Esophagus (tissue), 2 donors: Measurements from ENCODE around the gene KDELR1. TPM values are rescaled to one million over a fixed set of nuclear protein-coding genes. Genes with fewer than 3 reads are reported as not detected.
A peak's percentile ranks its signal among the peaks of the same experiment; 100 is the strongest.
"Not testable (repeated sequence)": the region's sequence is repeated elsewhere in the genome, so short reads cannot be mapped to it uniquely, and the experiment has no call there.

Experiments
- H3K27ac ChIP-seq, 2 donors: one replicate each; pipeline ENCODE4 v1.5.1; 2013; ENCODE audit warnings: low read depth in 2 of 2, mild to moderate bottlenecking in 2 of 2, inconsistent platforms in 1 of 2, low read length in 1 of 2, moderate library complexity in 1 of 2
- H3K27me3 ChIP-seq, 2 donors: one replicate each; pipeline ENCODE4 v1.6.1; 2013; ENCODE audit warnings: low read length in 2 of 2, control low read depth in 1 of 2, mild to moderate bottlenecking in 1 of 2; ENCODE audit not compliant: insufficient read depth in 2 of 2, control insufficient read depth in 1 of 2
- H3K36me3 ChIP-seq, 2 donors: one replicate each; pipeline ENCODE4 v1.6.1; 2013; ENCODE audit warnings: low read length in 1 of 2; ENCODE audit not compliant: control insufficient read depth in 2 of 2, insufficient read depth in 2 of 2
- H3K4me1 ChIP-seq, 2 donors: one replicate each; pipeline ENCODE4 v1.6.1; 2013; ENCODE audit warnings: low read length in 1 of 2; ENCODE audit not compliant: control insufficient read depth in 2 of 2, insufficient read depth in 2 of 2
- H3K4me3 ChIP-seq, 2 donors: one replicate each; pipeline ENCODE4 v1.5.1; 2013; ENCODE audit warnings: low read length in 2 of 2, mild to moderate bottlenecking in 2 of 2, low read depth in 1 of 2, moderate library complexity in 1 of 2
- H3K9me3 ChIP-seq, 2 donors: one replicate each; pipeline ENCODE4 v1.6.1; 2013; ENCODE audit warnings: mild to moderate bottlenecking in 2 of 2, low read depth in 1 of 2, low read length in 1 of 2, moderate library complexity in 1 of 2; ENCODE audit not compliant: control insufficient read depth in 2 of 2, insufficient read depth in 1 of 2
- WGBS, 2 donors: extraction: QIAGEN DNeasy Blood & Tissue Kit; methylation state at CpG; one replicate each; pipeline ENCODE4 v1.1.7; 2013; 5-methylcytosine and 5-hydroxymethylcytosine counted together
- polyA plus RNA-seq, 2 donors: library from polyadenylated mRNA; stranded (reverse); fragments of 200-250 nt; gene quantifications; one replicate each; pipeline ENCODE4 v1.2.3, GENCODE V29; 2013
- donor health status: healthy with polysubstance abuse.
- donor health status: Bipolar disorder and iron deficiency.

KDELR1 gene
- polyA plus RNA-seq, 2 donors = 62.7 to 70.2 TPM

GRCh38 chr19:48373567-48373966 is 17.8 kb downstream of the KDELR1 start:
- peaks cover 0 to 3% of the 10 kb centered on the region in 2 donors for H3K9me3 ChIP-seq
- H3K4me1 ChIP-seq = no peaks in the 10 kb centered on the region
- H3K27ac ChIP-seq = no peak overlapping the region
- no peak overlapping the region for H3K4me3 ChIP-seq
- no peaks in the 10 kb centered on the region for H3K36me3 ChIP-seq
- 89 to 92% methylated on average over 11 of the region's 11 CpGs for WGBS, 2 donors
- no peaks in the 10 kb centered on the region for H3K27me3 ChIP-seq

- WGBS, 2 donors = 39 to 50% methylated on average over 4 of the region's 4 CpGs
- H3K4me1 ChIP-seq = no peaks in the 10 kb centered on the region
- no peaks in the 10 kb centered on the region for H3K27me3 ChIP-seq
- H3K9me3 ChIP-seq = peaks cover 0 to 3% of the 10 kb centered on the region in 2 donors
- no peak overlapping the region for H3K4me3 ChIP-seq
- no peak overlapping the region for H3K27ac ChIP-seq
- H3K36me3 ChIP-seq = no peaks in the 10 kb centered on the region
Observed at GRCh38 chr19:48372904-48373303, 18.4 kb downstream of the KDELR1 start.

DNA sequence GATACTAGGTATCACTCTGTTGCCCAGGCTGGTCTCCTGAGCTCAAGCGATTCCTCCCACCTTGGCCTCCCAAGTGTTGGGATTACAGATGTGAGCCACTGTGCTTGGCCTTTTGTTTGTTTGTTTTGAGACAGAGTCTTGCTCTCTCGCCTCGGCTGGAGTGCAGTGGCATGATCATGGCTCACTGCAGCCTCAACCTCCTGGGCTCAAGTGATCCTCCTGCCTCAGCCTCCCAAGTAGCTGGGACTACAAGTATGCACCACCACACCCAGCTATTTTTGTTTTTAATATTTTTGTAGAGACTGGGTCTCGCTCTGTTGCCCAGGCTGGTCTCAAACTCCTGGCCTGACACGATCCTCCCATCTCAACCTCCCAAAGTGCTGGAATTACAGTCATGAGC is 19.6 kb downstream of the KDELR1 start:
- not testable (repeated sequence) for H3K27me3 ChIP-seq, H3K4me3 ChIP-seq, H3K36me3 ChIP-seq, H3K9me3 ChIP-seq, H3K27ac ChIP-seq, H3K4me1 ChIP-seq
- 91 to 95% methylated on average over 5 of the region's 5 CpGs for WGBS, 2 donors

DNA sequence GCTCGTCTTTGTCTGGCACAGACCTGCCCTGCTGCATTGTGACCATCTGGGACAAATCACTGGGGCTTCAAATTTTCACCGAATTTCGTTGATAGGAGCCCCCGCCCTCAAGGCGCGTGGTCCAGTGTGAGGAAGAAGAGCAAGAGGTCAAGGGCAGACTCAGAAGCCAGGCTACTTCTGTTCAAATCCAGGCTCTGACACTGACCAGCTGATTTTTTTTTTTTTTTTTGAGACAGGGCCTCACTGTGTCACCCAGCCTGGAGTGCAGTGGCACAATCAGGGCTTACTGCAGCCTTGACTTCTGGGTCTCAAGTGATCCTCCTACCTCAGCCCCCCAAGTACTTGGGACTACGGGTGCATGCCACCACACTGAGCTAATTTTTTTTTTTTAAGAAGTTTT is 20.0 kb downstream of the KDELR1 start:
- Histone ChIP-seq H3K27ac (no peak overlapping the region), H3K36me3 (no peaks in the 10 kb centered on the region), H3K4me1 (no peaks in the 10 kb centered on the region), H3K4me3 (no peak overlapping the region), H3K27me3 (no peaks in the 10 kb centered on the region), H3K9me3 (peaks cover 0 to 3% of the 10 kb centered on the region in 2 donors)
- 71 to 74% methylated on average over 7 of the region's 7 CpGs for WGBS, 2 donors

DNA sequence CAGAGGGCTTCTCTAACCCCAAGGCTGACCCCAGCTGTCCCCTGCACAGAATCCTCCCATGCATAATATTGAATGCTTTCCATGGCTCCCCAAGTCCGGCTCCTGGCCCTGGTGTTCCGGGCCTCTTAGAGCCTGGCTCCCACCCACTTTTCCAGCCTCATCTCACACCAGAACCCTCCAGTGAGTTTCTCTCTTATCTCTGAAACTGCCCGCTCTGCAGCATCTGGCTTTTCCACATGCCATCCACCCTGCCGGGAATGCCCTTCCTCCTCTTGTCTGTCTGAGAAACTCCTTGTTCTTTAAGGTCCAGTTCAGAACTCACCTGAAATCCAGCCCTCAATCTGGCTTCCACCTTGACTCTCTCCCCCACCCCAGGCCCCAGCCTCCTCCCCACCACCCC is 20.4 kb downstream of the KDELR1 start:
- H3K4me3 ChIP-seq = no peak overlapping the region
- H3K36me3 ChIP-seq = no peaks in the 10 kb centered on the region
- no peaks in the 10 kb centered on the region for H3K27me3 ChIP-seq
- 77 to 84% methylated on average over 4 of the region's 4 CpGs for WGBS, 2 donors
- peaks cover 0 to 3% of the 10 kb centered on the region in 2 donors for H3K9me3 ChIP-seq
- no peak overlapping the region for H3K27ac ChIP-seq
- no peaks in the 10 kb centered on the region for H3K4me1 ChIP-seq

DNA sequence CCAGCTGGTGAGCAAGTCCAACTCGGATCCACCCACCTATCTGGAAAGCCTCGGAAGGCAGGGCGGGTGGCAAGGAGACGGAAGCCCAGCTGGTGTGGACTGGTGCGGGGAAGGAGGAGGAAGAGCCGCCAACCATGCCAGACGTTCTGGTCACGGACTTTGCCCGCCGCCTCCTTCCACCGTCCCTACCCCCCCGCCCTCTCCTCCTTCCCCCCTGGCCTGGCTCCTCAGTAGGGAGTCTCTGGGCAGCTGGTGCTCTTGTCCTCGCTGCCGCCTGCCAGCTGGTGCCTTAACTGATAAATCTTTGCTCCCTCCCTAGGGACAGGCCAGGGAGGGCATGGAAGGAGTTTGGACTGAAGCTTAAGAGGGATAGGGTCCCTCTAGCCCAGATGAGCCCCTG is 22.4 kb downstream of the KDELR1 start:
- no peaks in the 10 kb centered on the region for H3K9me3 ChIP-seq
- no peaks in the 10 kb centered on the region for H3K4me1 ChIP-seq
- no peaks in the 10 kb centered on the region for H3K27me3 ChIP-seq
- WGBS, 2 donors = 78 to 83% methylated on average over 9 to 14 of the region's 14 CpGs
- no peak overlapping the region for H3K27ac ChIP-seq
- H3K36me3 ChIP-seq = no peaks in the 10 kb centered on the region
- H3K4me3 ChIP-seq = no peak overlapping the region

- no peak overlapping the region for H3K4me3 ChIP-seq
- no peak overlapping the region for H3K27ac ChIP-seq
- WGBS, 2 donors = 61 to 65% methylated on average over 5 of the region's 5 CpGs
Observed at GRCh38 chr19:48367855-48368254, 23.5 kb downstream of the KDELR1 start.

GRCh38 chr19:48365602-48366001 is 25.7 kb downstream of the KDELR1 start:
- H3K27me3 ChIP-seq = no peaks in the 10 kb centered on the region
- H3K36me3 ChIP-seq = no peaks in the 10 kb centered on the region
- no peaks in the 10 kb centered on the region for H3K4me1 ChIP-seq
- no peak overlapping the region for H3K27ac ChIP-seq
- WGBS, 2 donors = 93 to 94% methylated on average over 11 of the region's 11 CpGs
- H3K9me3 ChIP-seq = no peaks in the 10 kb centered on the region
- no peak overlapping the region for H3K4me3 ChIP-seq

More at GRCh38 chr19:48367855-48368254, 23.5 kb downstream of the KDELR1 start:
- Histone ChIP-seq H3K9me3 (no peaks in the 10 kb centered on the region), H3K36me3 (no peaks in the 10 kb centered on the region), H3K4me1 (no peaks in the 10 kb centered on the region), H3K27me3 (no peaks in the 10 kb centered on the region)

DNA sequence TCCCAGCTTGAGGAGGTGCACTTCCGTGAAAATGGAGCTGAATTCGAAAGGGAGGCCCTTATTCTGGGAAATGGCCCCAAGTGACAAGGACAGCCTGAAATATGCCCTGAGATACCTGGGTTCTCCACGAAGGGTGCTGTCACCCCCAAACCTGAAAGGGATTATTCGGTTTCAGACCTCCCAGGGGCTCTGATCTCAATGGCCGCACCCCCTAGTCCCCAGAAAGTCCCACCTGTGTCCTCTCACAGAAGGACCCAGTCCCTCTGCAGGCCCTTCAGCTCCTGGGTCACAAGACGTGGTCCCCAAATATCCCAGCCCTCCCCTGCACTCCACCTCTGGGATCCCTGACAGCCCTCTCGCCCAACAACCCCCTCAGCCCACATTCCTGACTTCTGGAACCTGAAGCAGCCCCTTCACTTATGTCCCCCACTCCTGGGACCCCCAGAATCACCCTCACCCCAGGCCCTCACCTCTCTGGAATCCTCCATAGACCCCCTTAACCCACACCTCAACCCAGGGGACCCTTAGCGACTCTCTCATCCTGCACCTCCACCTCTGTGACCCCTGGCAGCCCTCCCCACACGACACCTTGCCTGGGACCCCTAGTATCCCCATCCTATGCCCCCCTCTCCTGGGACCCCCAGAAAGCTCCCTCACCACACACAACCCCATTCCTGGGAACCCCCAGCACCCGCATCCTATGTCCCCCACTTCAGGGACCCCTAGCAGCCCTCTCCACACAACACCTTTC is 26.6 kb downstream of the KDELR1 start:
- Histone ChIP-seq H3K9me3 (no peaks in the 10 kb centered on the region), H3K4me3 (peak overlapping the region in 1 of 2 donors; percentile 65), H3K4me1 (no peaks in the 10 kb centered on the region), H3K27me3 (no peaks in the 10 kb centered on the region), H3K36me3 (no peaks in the 10 kb centered on the region), H3K27ac (peak overlapping the region; percentile 2 to 67)
- 67 to 70% methylated on average over 10 of the region's 10 CpGs for WGBS, 2 donors
